GM21526 (cell line): Measurements from ENCODE around the gene CMKLR1.

ENCODE experiments used
- ATAC-seq: cut with Tn5 transposase; IDR thresholded peaks from one replicate; pipeline ENCODE4 v1.9.1; 2021; ENCODE audit warnings: moderate library complexity; ENCODE audit not compliant: unreplicated experiment, low FRiP score

Gene CMKLR1

GRCh38 chr12:108239378-108239777 is 99.7 kb downstream of the CMKLR1 start:
- ATAC-seq = no peak

DNA sequence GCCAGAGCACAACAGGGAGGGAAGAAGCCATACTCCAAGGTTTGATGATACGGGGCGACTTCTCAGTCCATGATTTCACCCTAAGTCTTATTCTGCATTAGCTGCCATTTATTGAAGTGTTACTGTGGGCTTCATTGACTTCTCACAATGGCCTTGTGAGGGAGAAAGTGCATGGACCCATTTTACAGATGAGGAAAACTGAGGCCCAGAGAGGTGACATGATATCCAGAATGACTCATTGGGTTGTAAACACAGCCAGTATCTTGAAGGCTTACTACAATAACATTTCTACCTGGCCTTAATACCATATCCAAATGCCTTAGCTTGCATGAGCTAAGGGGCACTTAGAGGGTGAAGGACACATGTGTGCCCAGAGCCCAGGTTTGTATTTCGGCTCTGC is 100.6 kb downstream of the CMKLR1 start:
- no peak for ATAC-seq
